Epithelial cell of proximal tubule (primary cell): Measurements from ENCODE around the gene NELL2. TPM values are rescaled to one million over a fixed set of nuclear protein-coding genes. Genes with fewer than 3 reads are reported as not detected.

ENCODE experiments used
- DNase-seq: peaks from one replicate; pipeline ENCODE4 v3.0.0-alpha.2; 2011; ENCODE audit warnings: low read depth
- H3K4me3 ChIP-seq: 2 replicates; pipeline ENCODE4 v1.5.1; 2011; ENCODE audit warnings: low read depth, mild to moderate bottlenecking, low read length
- CTCF ChIP-seq: conservative IDR thresholded peaks from 2 replicates; pipeline ENCODE4 v1.5.1; 2012; ENCODE audit warnings: low read depth, mild to moderate bottlenecking, low read length
- total RNA-seq: library from RNA; depleted of rRNA; stranded (reverse); fragments of >200 nt; gene quantifications from 2 replicates; pipeline ENCODE4 v1.2.3, GENCODE V29; 2015

NELL2 gene
- total RNA-seq, 1 donor from 2014 or later, result 0.46 TPM

- TF ChIP-seq CTCF, result no peak
- DNase-seq, result no peak
- H3K4me3 ChIP-seq, result no peak overlapping the region
Measured at GRCh38 chr12:44677724-44678123, 198.4 kb downstream of the NELL2 start.

GRCh38 chr12:44674875-44675274, 201.2 kb downstream of the NELL2 start:
- no peak overlapping the region for H3K4me3 ChIP-seq
- no peak for TF ChIP-seq CTCF
- no peak for DNase-seq

GRCh38 chr12:44673811-44674210, 202.3 kb downstream of the NELL2 start:
- TF ChIP-seq CTCF, result no peak
- DNase-seq, result no peak
- no peak overlapping the region for H3K4me3 ChIP-seq

- no peak for DNase-seq
Measured at GRCh38 chr12:44672042-44672441, 204.1 kb downstream of the NELL2 start.

GRCh38 chr12:44668443-44668842, 207.7 kb downstream of the NELL2 start:
- no peak overlapping the region for H3K4me3 ChIP-seq
- TF ChIP-seq CTCF, result no peak
- no peak for DNase-seq

More at GRCh38 chr12:44672042-44672441, 204.1 kb downstream of the NELL2 start:
- TF ChIP-seq CTCF, result no peak
- H3K4me3 ChIP-seq, result no peak overlapping the region

- DNase-seq, result no peak
- no peak overlapping the region for H3K4me3 ChIP-seq
- no peak for TF ChIP-seq CTCF
Measured at GRCh38 chr12:44667461-44667860, 208.7 kb downstream of the NELL2 start.

GRCh38 chr12:44663291-44663690, 212.8 kb downstream of the NELL2 start:
- no peak for DNase-seq
- TF ChIP-seq CTCF, result no peak
- no peak overlapping the region for H3K4me3 ChIP-seq
